ENCODE measurements around the gene WASHC2C. TPM values are rescaled to one million over a fixed set of nuclear protein-coding genes. Genes with fewer than 3 reads are reported as not detected.
"Not testable (repeated sequence)": the region's sequence is repeated elsewhere in the genome, so short reads cannot be mapped to it uniquely, and the experiment has no call there.

Gene WASHC2C
- total RNA-seq, 1 donor from 2014 or later = 41.3 TPM

GRCh38 chr10:45817130-45817859 lies 90.2 kb downstream of the WASHC2C start:
- intact Hi-C loops (cut with DNase I) = no loop called here
- ATAC-seq (ENCODE audit: poor library complexity) (no peak), DNase-seq (no peak)

GRCh38 chr10:45817912-45818311 lies 90.8 kb downstream of the WASHC2C start:
- intact Hi-C loops (cut with DNase I) = no loop called here
- DNase-seq = no peak
- ATAC-seq (ENCODE audit: poor library complexity) = no peak

DNA sequence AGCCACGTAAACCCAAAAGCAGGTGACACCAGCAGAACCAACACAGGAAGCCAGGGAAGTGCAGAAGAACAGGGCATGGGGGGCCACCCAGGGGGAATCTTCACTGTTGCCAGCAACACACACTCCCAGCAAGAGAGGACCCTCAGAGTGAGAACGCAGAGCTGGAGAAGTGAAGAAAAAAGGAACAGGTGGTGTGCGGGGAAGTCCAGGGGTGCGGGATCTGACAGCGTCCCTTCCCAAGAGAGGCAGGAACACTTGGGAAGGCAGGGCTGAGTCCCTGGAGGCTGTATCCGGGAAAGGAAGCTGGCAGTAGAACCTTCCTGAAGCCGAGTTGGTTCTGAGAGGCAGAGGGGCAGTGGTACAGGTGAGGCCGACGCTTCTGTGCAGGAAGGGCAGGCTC lies 92.5 kb downstream of the WASHC2C start:
- ATAC-seq (ENCODE audit: poor library complexity) (no peak), DNase-seq (no peak)
- intact Hi-C loops (cut with DNase I) = no loop called here

- DNase-seq; ATAC-seq (ENCODE audit: poor library complexity); intact Hi-C loops (cut with DNase I): not testable (repeated sequence)
Observed at GRCh38 chr10:45820107-45820830, 93.2 kb downstream of the WASHC2C start.

DNA sequence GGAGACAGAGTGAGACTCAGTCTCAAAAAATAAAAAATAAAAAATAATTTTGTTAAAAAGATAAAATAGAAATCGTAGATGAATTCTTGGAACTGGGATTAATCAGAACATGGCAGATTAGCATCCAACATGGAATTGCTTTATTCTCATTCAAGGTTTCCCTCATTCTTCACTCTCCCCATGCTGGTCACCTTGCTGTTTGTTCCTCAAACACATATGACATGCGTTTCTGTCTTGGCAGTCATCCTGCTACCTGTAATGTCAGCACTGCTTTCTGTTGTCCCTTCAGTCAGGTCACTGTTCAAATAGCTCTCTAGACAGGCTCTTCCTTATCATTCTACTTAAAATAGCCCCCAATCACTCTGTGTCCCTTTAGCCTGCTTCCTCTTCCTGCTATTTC lies 95.9 kb downstream of the WASHC2C start:
- DNase-seq; intact Hi-C loops (cut with DNase I); ATAC-seq (ENCODE audit: poor library complexity): not testable (repeated sequence)

Other genes starting within 250 kb of the WASHC2C start
- 10.0 TPM for gene ZFAND4, start 54.5 kb upstream of the WASHC2C start, total RNA-seq
- 6.4 TPM for gene AGAP4, start 120.2 kb downstream of the WASHC2C start, total RNA-seq
- 86.0 TPM for gene TIMM23, start 245.2 kb downstream of the WASHC2C start, total RNA-seq